LHCN-M2 (cell line): ENCODE measurements around the gene HDAC6. TPM values are rescaled to one million over a fixed set of nuclear protein-coding genes. Genes with fewer than 3 reads are reported as not detected.

Experiments
- DNase-seq: peaks from one replicate; pipeline ENCODE4 v3.0.0-alpha.2; 2012; ENCODE audit warnings: low read depth
- polyA plus RNA-seq: library from polyadenylated mRNA; unstranded; fragments of >200 nt; gene quantifications from one replicate; pipeline ENCODE4 v1.2.1, GENCODE V29; 2012; ENCODE audit warnings: missing spikeins
- total RNA-seq: library from RNA; depleted of rRNA; stranded (reverse); fragments of >200 nt; gene quantifications from 2 replicates; pipeline ENCODE4 v1.2.3, GENCODE V29; 2014; rRNA removed

The HDAC6 gene
- total RNA-seq: 49.1 and 71.2 TPM in 2 replicates
- 33.0 TPM for polyA plus RNA-seq

DNA sequence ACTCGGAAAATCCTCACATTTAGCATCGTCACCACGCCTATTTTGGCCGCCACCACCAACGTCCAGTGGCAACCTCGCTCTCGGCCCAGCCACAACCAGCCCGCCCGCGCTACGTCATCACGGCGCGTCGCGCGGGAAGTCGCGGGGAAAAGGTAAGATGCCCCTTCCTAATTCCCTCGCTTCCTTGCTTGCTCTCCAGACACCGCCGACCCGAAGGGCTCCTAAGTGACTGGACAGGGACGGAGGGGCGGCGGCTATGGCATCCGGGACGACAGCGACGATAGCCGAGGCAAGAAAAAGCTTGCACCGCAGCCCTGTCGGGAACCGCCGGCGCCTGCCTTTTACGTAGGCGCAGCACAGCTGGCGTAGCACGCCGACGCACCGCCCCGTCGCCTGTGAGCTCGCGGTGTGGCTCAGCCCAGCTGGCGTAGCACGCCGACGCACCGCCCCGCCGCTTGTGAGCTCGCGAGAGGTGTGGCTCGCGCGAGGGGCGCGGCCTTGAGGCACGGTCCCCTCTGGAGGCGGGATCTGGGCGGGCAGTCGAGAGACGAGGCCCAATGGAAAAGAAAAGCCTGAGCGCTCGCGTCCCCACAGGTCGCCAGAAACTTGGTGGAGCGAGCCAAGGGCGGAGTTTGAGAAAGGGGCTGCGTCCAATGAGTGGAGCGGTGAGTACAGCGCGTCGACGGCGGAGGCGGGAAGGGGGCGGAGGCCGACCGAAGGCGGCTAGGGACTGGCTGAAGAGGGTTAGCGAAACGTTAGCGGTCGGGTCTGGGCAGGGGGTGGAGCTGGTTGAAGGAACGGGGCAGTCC lies at the start of gene HDAC6:
Gene HDAC6 (plus strand): TSS at position 788 of the 809 bp plus-strand sequence. CDS start 626 bp downstream, outside the sequence.
- DNase-seq: peak; percentile 98

DNA sequence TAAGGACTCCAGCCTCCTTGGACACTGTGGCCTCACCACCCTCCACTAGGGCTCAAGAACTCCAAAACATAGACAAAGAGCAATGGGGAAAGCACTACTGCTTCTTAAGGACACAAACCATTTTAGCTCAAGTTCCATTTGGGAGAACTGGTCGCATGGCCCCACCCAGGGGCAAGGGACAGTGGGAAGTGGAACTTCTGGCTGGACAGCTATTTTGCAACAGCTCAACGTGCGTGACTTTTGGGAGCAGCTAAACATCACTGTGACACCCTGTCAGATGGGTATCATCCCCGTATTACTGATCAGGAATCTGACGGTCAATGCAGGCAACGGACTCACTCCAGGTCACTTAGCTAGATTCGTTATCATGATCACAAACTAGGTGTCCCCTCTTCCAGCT lies 49.4 kb upstream of the HDAC6 start:
- DNase-seq: no peak

DNA sequence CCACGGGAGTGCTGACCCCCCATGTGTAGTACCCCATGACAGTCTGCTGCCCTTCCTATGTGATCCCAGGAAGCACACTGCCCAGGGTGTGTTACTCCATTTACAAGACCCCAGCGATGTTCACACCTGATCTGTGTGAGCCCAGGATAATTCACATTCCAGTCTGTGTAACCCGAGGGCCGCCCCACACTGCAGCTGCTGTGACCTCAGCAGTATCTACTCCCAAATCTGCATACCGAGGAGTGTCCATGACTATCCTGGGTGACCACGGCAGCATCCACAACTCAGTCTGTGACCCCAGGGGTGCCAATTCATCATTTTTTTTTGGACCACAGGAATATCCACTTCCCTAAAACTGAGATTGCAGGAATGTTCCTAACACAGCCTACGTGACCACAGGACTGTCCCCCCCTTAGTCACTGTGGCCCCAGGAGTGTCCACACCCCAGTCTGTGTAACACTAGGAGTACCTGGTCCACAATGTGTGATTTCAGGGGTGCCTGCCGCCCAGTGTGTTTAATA lies 48.1 kb upstream of the HDAC6 start:
- DNase-seq: no peak

DNA sequence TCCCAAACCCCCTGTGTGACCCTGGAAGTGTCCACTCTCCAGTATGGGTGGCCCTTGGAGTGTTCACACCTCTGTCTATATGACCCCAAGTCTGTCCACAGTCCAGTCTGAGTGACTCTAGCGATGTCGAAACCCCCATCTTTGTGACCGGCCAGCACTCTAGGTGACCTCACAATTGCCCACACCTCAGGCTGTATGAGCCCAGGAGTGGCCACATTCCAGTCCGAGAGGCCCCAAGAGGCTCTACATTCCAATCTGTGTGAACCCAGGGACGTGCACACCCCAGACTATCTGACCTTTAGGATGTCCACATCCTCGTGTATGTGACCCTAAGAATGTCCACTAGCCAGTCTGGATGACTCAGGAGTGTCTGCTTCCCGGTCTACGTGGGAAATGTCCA lies 47.6 kb upstream of the HDAC6 start:
- no peak for DNase-seq

DNA sequence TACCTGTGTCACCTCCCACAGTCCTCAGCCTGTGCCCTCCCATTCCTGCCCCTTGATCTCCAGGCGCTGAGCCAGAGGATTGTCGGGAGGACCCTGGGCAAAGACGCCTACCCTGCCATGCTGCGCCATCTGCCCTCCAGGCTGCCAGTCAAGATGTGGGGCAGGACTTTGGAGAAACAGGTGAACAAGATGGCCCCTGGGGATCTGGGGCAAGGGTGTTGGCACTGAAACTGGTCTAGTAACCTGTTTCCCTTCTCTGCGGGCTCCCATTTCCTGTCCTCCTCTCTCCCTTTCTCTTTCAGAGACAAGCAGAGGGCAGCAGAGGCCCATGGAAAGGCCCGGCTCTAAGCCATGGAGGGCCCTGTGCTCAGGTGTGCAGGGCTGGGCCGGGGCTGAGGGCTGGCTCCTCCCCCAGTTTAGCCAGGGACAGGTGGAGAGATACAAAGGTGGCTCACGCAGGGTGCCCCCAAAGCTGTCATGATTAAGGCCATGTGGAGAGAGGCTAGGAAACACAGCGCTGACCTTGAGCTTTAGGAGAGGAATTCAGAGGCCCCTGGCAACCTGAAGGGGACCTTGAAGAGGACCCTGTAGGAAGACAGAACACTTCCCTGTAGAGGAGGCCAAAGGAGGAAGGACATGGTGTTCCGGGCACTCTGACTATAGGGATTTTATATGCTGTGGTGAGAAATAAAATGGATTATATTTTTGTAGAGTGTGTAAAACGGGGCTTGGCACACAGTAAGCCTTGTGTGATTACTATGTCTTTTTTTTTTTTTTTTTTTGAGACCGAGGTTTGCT lies 40.0 kb upstream of the HDAC6 start, which contains the start of gene GLOD5:
Gene GLOD5 (plus strand): TSS at position 74 of the 798 bp plus-strand sequence. CDS start 44 bp downstream, at position 118.
- no peak for DNase-seq

DNA sequence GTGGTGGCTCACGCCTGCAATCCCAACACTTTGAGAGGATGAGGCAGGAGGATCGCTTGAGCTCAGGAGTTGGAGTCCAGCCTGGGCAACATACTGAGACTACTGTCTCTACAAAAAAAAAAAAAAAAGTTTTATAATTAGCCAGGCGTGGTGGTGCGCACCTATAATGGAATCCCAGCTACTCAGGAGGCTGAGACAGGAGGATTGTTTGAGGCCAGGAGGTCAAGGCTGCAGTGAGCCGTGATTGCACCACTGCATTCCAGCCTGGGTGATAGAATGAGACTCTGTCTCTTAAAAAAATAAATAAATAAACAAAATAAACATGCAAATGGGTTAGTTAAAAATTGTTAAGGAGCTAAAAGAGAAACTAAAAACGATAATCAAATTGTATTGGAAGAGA lies 32.6 kb upstream of the HDAC6 start:
- no peak for DNase-seq

DNA sequence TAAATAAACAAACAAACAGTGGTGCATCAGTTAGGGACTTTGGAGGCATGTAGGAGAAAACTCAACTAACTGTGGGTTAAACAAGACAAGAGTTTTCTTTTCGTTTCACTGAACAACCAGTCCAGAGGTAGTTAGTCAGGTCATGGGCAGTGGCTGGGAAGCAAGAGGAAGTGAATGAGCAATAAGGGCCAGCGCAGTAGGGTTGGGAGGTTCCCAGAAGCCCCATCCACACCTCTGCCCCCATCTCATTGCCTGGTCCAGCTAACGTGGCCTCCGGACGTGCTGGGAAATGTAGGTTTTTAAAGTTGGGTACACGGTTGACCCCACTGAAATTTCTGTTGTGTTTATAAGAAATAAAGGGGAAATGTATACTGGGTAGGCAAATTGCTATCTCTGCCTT lies 31.6 kb upstream of the HDAC6 start:
- DNase-seq: no peak

DNA sequence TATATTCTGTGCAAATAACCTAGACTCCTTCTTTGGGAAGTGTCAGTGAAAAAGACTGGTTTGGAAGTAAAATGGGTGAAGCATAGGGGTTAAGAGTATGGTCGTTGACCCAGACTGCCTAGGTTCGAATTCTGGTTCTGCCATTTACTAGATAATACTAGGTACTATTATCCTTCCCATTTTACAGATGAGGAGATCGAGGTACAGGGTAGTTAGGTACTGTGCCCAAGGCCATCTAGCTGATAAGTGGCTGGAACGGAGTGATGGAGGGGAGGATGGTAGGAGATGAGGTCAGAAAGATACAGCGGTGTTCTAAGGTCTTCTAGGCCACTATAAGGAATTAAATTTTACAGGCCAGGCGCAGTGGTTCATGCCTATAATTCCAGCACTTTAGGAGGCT lies 29.3 kb upstream of the HDAC6 start:
- DNase-seq: no peak

DNA sequence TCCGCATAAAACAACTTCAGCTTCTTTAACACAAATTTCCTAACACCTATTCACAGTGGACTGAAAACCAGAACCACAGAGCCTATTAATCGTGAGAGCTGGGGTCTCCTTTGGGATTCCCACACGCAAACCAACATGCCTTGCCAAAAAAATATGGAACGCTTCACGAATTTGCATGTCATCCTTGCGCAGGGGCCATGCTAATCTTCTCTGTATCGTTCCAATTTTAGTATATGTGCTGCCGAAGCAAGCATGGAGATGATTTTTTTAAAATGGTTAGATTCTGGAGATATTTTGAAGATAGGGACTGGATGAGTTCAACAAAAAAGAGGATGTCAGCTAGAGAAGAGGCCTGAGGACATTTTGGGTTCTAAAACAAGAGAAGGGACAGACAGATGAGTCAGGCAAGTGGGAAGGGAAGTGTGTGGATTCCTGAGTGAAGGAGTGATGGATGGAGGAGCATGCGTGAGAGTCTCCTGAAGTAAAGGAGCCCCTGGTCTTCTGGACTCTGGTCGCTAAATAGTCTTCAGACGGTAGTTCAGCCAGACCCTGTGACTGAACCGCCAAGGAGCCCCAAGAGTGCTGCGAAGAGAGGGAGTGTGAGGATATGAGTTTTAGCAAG lies 24.9 kb upstream of the HDAC6 start:
- no peak for DNase-seq

DNA sequence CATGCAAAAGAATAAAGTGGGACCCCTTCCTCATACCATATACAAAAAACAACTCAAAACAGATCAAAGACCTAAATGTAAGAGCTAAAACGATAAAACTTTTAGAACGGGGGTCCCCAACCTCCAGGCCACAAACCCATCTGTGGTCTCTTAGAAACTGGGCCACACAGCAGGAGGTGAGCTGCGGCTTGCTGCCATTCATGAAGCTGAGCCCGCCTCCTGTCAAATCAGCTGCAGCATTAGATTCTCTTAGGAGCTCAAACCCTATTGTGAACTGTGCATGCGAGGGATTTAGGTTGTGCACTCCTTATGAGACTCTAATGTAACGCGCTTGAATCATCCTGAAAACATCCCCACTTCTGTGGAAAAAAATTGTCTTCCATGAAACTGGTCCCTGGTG lies 22.5 kb upstream of the HDAC6 start:
- DNase-seq: no peak

DNA sequence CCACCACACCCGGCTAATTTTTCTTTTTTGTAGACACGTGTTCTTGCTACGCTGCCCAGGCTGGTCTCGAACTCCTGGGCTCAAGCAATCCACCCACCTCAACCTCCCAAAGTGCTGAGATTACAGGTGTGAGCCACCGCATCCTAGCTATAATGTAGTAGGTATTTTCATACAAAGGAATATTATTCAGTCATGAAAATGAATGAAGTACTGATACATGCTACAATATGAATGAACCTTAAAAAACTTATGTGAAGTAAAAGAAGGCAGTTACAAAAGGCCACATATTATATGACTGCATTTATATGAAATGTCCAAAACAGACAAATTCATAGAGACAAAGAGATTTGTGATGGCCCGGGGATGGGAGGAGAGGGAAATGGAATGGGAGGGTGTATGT lies 20.2 kb upstream of the HDAC6 start:
- no peak for DNase-seq

DNA sequence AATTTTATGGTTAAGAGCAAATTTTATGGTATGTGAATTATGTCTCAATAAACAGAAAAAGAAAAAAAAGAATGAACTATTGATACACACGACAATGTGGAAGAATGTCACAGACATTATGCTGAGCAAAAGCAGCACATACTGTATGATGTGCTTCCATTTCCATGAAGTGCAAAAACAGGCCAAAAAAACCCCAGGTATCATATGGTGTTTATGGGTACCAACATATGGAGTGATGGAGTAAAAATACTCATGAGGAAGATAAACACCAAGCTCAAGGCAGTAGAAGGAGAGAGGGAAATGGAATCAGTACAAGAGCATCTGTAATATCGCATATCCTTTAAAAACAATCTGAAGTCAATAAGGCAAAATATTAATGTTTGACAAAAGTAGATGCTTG lies 19.7 kb upstream of the HDAC6 start:
- no peak for DNase-seq

DNA sequence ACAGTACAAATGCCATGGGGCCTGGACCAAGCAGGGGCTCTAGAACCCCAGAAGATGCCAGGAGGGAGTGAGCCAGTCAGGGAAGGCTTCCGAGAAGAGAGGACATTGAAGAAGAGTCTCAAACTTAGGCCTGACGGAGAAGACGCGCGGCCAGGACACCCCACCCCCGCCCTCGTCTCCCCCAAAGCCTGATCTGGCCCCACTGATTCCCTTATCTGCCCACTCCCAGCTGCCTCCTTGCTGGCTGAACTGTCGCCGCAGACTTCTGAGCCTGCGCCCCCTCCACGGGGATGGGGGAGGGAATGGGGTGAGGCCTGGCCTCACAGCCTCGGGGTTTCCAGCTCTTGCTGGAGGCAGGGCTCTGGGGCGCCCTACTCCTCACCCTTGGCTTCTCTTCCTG lies 19.1 kb upstream of the HDAC6 start:
- no peak for DNase-seq

DNA sequence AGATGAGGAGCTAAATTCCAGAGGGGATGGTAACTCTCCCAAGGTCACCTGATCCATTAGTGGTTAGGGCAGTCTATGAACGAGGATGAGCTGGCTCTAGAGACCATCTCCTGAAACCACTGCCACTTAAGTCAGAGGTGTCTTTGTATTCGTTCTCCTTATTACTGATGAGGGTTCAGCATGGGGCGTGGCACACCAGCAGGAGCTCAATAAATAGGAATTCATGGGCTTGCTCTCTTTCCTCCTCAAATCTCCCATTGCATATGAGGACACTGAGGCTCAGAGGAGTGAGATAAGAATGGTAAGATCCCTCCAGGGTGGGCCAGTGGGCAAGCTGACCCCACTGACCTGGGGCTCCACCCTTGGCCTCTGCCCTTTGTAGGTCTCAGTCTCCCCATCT lies 17.1 kb upstream of the HDAC6 start:
- no peak for DNase-seq

DNA sequence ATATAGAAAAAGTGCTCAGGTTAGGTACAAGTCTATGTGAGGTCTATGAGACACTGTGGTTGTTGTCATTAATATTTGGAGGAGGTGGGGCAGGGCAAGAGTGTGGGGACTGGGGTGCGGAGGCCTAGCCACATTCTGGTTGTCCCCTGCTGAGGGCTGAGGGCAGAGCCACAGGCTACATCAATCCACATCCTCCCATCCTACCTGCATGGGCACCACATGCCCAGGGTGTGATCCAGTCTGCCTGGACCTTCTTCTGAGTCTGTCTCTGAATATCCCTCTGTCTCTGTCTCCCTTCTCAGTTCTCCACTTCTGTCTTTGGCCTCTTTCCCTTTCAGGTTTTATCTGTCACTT lies 16.7 kb upstream of the HDAC6 start:
- no peak for DNase-seq

DNA sequence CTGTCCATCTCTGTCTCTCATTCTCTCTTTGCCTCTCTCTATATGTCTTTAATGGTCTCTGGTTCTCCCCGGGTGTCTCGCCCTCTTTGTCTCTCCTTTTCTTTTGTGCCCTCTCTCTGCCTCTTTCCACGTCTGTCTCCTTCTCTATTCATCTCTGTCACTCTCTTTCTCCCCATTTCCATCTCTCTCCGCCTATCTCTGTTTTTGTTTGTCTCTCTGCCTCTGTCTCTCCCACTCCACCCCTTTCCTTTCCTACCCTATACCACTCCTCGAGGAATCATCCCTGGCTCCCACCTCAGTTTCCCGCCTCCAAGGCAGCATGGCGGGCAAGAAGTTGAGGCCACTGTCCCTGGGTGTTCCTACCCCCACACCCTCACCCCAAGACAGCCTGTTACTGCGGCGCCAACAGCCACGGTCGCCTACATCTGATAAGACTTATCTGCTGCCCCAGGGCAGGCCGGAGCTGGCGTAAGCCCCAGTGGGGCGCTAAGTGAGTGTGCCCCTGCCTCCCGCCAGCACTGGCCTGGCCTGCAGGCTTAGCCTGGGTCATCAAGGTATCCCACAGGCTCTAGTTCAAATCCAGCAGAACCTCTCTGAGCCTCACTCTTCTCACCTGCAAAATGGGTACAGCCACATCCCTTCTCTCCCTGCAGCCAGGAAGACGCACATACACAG lies 16.2 kb upstream of the HDAC6 start:
- no peak for DNase-seq

DNA sequence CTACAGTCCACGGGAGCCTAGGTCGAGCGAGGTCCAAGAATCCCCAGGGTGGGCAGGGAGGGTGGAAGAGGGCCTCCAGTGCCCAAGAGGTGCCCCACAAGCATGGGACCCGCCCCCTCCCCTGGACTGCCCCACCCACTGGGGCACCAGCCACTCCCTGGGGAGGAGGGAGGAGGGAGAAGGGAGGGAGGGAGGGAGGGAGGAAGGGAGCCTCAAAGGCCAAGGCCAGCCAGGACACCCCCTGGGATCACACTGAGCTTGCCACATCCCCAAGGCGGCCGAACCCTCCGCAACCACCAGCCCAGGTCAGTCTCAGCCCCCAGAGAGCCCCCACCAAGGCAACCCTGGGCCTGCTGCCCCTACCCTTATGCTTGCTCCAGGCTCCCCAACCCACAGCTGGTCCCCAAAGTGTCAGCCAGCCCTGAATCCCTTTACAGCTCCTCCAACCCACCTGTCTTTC lies 15.5 kb upstream of the HDAC6 start, which contains the start of gene GATA1:
Gene GATA1 (plus strand): TSS at position 250 of the 460 bp plus-strand sequence. CDS start 4,520 bp downstream, outside the sequence.
- no peak for DNase-seq

DNA sequence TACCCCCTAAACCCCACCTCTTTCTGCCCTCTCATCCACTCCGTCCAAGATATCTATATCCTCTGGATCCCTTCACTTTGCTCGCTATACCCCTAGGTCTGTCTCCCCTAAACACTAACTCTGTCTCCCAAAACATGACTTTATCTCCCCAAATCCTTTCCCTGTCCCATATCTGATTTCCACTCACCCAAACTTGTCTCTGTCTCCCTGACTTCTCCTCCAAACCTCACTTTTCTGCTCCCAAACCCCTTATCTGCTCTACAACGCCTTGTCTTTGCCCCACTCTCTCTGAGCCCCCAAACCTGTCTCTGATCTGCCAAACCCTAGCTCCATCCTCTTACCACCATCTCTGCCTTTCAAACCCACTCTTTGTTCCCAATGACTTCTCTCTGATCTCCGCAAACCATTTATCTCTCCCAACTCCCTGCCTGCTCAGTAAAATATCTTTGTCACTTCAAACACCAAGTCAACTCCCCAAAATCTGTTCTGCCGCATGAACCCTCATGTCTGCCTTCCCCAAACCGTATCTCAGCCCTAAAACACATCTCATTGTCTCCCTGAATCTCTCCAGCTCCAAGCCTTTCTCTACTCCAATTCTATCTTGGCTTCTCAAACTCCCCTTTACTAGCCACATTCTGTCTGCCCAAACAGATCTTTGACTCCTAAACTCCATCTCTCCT lies 14.9 kb upstream of the HDAC6 start:
- no peak for DNase-seq

DNA sequence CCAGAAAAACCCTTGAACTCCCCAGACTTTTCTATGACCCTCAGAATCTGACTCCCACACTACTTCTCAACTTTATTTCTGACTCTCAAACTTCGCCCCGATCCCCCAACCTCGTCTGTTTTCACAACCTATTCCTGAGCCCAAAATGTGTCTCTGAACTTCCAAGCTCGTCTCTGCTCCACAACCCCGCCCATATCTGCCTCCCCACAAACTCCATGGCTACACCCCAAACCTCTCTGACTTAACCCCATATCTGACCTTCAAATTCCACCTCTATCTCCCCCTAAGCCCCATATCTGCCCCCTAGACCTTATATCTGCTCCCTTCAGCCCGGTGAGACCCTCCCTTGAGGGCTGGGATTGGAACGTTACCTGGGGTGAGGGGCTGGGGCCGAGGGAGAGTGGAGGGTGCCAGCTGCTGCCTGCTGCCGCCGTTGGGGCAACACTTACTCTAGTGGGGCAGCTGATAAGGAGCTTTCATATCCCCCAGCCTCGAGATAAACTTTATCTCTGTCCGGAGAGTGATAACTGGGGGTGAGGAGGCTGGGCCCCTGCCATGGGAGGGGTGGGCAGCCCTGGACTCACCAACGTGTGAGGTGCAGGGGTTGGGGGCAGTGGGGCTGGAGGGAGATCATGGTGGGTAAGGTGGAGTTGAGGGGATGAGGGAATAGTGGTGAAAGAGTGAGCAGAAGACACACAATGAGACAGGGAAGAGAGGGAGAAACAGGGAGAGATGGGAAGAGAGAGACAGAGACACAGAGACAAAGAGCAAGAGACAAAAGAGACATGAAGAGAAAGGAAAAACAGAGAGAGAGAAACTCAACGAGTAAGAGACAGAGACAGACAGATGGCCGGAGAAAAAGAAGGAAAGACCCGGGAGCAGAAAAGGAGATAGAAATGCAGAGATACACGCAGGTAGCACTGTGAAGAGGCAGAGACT lies 14.1 kb upstream of the HDAC6 start:
- DNase-seq: no peak
